Measurements from ENCODE around the gene CDS2.

Gene CDS2

GRCh38 chr20:5145365-5146098 lies 18.7 kb downstream of the CDS2 start:
- no peak overlapping the region for H2AFZ ChIP-seq (ENCODE audit: low read depth, low read length, severe bottlenecking)
- no peaks in the 10 kb centered on the region for H3K27me3 ChIP-seq (ENCODE audit: low read length)
- H3K9me3 ChIP-seq (ENCODE audit: insufficient read depth, low read length) = no peaks in the 10 kb centered on the region
- no peaks in the 10 kb centered on the region for H3K9me2 ChIP-seq (replicated peaks; ENCODE audit: insufficient read depth, low read length)
- H3K27ac ChIP-seq (ENCODE audit: low read depth, low read length) = no peak overlapping the region
- H3F3A ChIP-seq (ENCODE audit: insufficient read depth) = no peaks in the 10 kb centered on the region
- peaks cover 90% of the 10 kb centered on the region for H3K79me2 ChIP-seq (ENCODE audit: insufficient read depth, low read length)
- 0 out of 2 replicates have a peak, but pooled peaks cover 11% of the 10 kb centered on the region for H4K20me1 ChIP-seq (ENCODE audit: low read depth, low read length)
- TF ChIP-seq CTCF (IDR thresholded peaks at IDR 0.05; ENCODE audit: insufficient read depth, low read length, poor library complexity, severe bottlenecking) (no peak), EZH2phosphoT487 (conservative IDR thresholded peaks at IDR 0.05; ENCODE audit: low read length) (no peak)
- no peak overlapping the region for H3K4me3 ChIP-seq (ENCODE audit: insufficient read depth, low read length, poor library complexity, severe bottlenecking)
- H3K36me3 ChIP-seq (ENCODE audit: low read length) = no peaks in the 10 kb centered on the region
- H3K9ac ChIP-seq (ENCODE audit: low read length) = no peak overlapping the region
- H3K4me2 ChIP-seq (ENCODE audit: low read depth, low read length, poor library complexity, severe bottlenecking) = no peak overlapping the region

- no peak overlapping the region for H2AFZ ChIP-seq (ENCODE audit: low read depth, low read length, severe bottlenecking)
- no peaks in the 10 kb centered on the region for H3F3A ChIP-seq (ENCODE audit: insufficient read depth)
- H3K4me2 ChIP-seq (ENCODE audit: low read depth, low read length, poor library complexity, severe bottlenecking) = no peak overlapping the region
- no peaks in the 10 kb centered on the region for H3K9me3 ChIP-seq (ENCODE audit: insufficient read depth, low read length)
- H3K27ac ChIP-seq (ENCODE audit: low read depth, low read length) = no peak overlapping the region
- no peaks in the 10 kb centered on the region for H3K27me3 ChIP-seq (ENCODE audit: low read length)
- H3K36me3 ChIP-seq (ENCODE audit: low read length) = no peaks in the 10 kb centered on the region
- no peak overlapping the region for H3K9ac ChIP-seq (ENCODE audit: low read length)
- H3K79me2 ChIP-seq (ENCODE audit: insufficient read depth, low read length) = peaks cover 90% of the 10 kb centered on the region
- no peak overlapping the region for H3K4me3 ChIP-seq (ENCODE audit: insufficient read depth, low read length, poor library complexity, severe bottlenecking)
- TF ChIP-seq EZH2phosphoT487 (conservative IDR thresholded peaks at IDR 0.05; ENCODE audit: low read length) = no peak
- TF ChIP-seq CTCF (IDR thresholded peaks at IDR 0.05; ENCODE audit: insufficient read depth, low read length, poor library complexity, severe bottlenecking) = no peak
- H3K9me2 ChIP-seq (replicated peaks; ENCODE audit: insufficient read depth, low read length) = no peaks in the 10 kb centered on the region
- 0 out of 2 replicates have a peak, but pooled peaks cover 11% of the 10 kb centered on the region for H4K20me1 ChIP-seq (ENCODE audit: low read depth, low read length)
Measured at GRCh38 chr20:5146099-5146668, 19.4 kb downstream of the CDS2 start.

- Histone ChIP-seq H3K27ac (ENCODE audit: low read depth, low read length) (no peak overlapping the region), H3K36me3 (ENCODE audit: low read length) (no peaks in the 10 kb centered on the region), H3K4me3 (ENCODE audit: insufficient read depth, low read length, poor library complexity, severe bottlenecking) (no peak overlapping the region), H3K27me3 (ENCODE audit: low read length) (no peaks in the 10 kb centered on the region), H4K20me1 (ENCODE audit: low read depth, low read length) (0 out of 2 replicates have a peak, but pooled peaks cover 11% of the 10 kb centered on the region), H3K79me2 (ENCODE audit: insufficient read depth, low read length) (peaks cover 85% of the 10 kb centered on the region), H3K4me2 (ENCODE audit: low read depth, low read length, poor library complexity, severe bottlenecking) (no peak overlapping the region), H3K9me3 (ENCODE audit: insufficient read depth, low read length) (no peaks in the 10 kb centered on the region), H2AFZ (ENCODE audit: low read depth, low read length, severe bottlenecking) (no peak overlapping the region), H3F3A (ENCODE audit: insufficient read depth) (no peaks in the 10 kb centered on the region), H3K9ac (ENCODE audit: low read length) (no peak overlapping the region), H3K9me2 (replicated peaks; ENCODE audit: insufficient read depth, low read length) (no peaks in the 10 kb centered on the region)
- TF ChIP-seq EZH2phosphoT487 (conservative IDR thresholded peaks at IDR 0.05; ENCODE audit: low read length) (no peak), CTCF (IDR thresholded peaks at IDR 0.05; ENCODE audit: insufficient read depth, low read length, poor library complexity, severe bottlenecking) (no peak)
Measured at GRCh38 chr20:5146871-5147592, 20.2 kb downstream of the CDS2 start.
